ENCODE data around the gene PHF2. TPM values are rescaled to one million over a fixed set of nuclear protein-coding genes. Genes with fewer than 3 reads are reported as not detected.
A peak's percentile ranks its signal among the peaks of the same experiment; 100 is the strongest.

The PHF2 gene
- total and polyA plus RNA-seq, 9 of the 15 experiments (the other 6 are each of a cell fraction or from before 2014, with no cell fraction given), result 0.37 to 14.4 (median 8.1) TPM

DNA sequence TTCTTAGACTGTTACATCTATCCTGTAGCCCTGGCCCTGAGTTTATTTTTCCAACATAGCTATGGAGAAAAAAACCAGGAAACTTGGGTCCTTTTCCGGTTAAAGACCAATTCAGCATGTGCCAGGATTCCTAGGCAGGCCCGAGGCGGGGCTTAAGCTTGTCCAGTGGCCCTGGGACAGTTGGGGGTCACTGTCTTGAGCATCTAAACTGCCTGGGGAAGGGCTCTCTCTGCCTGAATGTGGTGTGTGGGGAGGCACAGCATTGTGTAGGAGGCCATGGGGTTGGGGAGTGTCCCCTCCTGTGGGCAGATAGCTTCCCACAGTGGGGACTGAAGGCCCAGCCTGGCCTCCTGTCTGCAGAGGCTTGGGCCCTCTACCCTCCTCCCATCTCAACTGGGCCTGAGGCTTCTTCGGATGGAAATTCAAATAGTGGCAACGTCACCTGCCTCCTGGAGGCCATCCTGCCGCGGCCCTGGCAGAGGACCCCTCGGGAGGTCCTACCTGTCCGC, 88.8 kb downstream of the PHF2 start (continued):
- TF ChIP-seq, protein P1, sequence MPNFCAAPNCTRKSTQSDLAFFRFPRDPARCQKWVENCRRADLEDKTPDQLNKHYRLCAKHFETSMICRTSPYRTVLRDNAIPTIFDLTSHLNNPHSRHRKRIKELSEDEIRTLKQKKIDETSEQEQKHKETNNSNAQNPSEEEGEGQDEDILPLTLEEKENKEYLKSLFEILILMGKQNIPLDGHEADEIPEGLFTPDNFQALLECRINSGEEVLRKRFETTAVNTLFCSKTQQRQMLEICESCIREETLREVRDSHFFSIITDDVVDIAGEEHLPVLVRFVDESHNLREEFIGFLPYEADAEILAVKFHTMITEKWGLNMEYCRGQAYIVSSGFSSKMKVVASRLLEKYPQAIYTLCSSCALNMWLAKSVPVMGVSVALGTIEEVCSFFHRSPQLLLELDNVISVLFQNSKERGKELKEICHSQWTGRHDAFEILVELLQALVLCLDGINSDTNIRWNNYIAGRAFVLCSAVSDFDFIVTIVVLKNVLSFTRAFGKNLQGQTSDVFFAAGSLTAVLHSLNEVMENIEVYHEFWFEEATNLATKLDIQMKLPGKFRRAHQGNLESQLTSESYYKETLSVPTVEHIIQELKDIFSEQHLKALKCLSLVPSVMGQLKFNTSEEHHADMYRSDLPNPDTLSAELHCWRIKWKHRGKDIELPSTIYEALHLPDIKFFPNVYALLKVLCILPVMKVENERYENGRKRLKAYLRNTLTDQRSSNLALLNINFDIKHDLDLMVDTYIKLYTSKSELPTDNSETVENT (CRISPR knock-in tag; IDR thresholded peaks at IDR 0.05), result no peak
- TF ChIP-seq SRSF3 (IDR thresholded peaks at IDR 0.05; ENCODE audit: insufficient read depth, low read length) (no peak), PHB (CRISPR knock-in tag; IDR thresholded peaks at IDR 0.05) (no peak)

DNA sequence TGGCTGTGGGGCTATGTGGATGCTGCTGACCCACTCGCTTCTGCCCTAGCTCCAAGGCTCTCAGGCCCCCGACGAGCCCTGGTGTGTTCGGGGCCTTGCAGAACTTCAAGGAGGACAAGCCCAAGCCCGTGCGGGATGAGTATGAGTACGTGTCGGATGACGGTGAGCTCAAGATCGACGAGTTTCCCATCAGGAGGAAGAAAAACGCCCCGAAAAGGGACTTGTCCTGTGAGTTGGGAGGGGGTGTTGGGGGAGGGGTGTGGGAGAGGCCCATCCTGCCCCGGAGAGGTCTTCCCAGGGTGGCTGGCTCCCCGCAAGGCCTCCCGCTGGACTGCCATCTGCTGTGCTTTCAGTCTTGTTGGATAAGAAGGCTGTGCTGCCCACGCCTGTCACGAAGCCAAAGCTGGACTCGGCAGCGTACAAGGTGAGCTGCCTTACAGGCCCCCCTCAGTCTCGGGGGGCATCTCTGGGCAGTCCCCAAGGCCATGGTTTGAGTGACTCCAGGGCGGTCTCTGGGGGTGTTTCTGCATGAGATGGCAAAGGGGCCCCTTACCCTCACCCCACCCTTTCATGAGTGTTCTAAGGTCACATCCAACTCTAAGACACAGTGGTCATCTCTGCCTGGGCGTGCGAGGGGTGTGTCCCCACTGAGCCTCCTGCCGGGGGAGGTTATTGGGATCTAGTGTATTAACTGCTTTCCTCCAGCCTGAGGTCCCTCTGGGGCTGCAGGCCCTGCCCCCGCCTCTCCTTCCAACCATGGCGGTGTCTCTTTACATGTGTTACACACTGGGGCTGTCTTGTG, 89.5 kb downstream of the PHF2 start:
- POLR2A ChIA-PET, result interaction anchor here (0.6 kb wide), 3 partner anchors 12 to 202 kb away, joined by 3 read pairs; no protein-coding TSS in a partner anchor
- 86% methylated on average over 25 of the region's 27 CpGs for WGBS (ENCODE audit: insufficient coverage, low coverage, missing lambda C conversion rate)
- Histone ChIP-seq H3K9ac (ENCODE audit: insufficient read depth in 1 of 2, low read depth in 2 of 2, low read length in 2 of 2) (peak overlapping the region in 1 of 2 experiments; percentile 61; a peak in 2 of 4 replicates), H3K4me1 (replicated peaks in 1 of 2; ENCODE audit: control insufficient read depth in 2 of 2, insufficient read depth in 2 of 2, low read length in 2 of 2) (peaks cover 7 to 41% of the 10 kb centered on the region in 2 experiments; a peak in 4 of 5 replicates), H3K36me3 (ENCODE audit: control insufficient read depth, insufficient read depth, low read length) (peaks cover 14% of the 10 kb centered on the region; the same call in 2 of the 3 replicates), H3K79me2 (ENCODE audit: control insufficient read depth, insufficient read depth, low read length) (no peaks in the 10 kb centered on the region), H2AFZ (ENCODE audit: low read depth, low read length) (no peak overlapping the region), H3K4me2 (ENCODE audit: insufficient read depth, low read length) (no peak overlapping the region), H3K9me3 (replicated peaks; ENCODE audit: control insufficient read depth, insufficient read depth, low read depth, low read length) (no peaks in the 10 kb centered on the region), H3K4me3 (no peak overlapping the region), H3K27me3 (ENCODE audit: control insufficient read depth in 2 of 2, insufficient read depth in 2 of 2, low read length in 2 of 2) (no peaks in the 10 kb centered on the region), H3K27ac (ENCODE audit: extremely low read depth, low read depth, low read length) (no peak overlapping the region), H3K9me1 (ENCODE audit: control insufficient read depth, insufficient read depth, low read length) (peaks cover 3% of the 10 kb centered on the region), H4K20me1 (replicated peaks; ENCODE audit: control insufficient read depth, insufficient read depth, low read length) (peaks cover 13% of the 10 kb centered on the region)
- DNase-seq (ENCODE audit: extremely low read depth in 1 of 4, low spot score in 3 of 4), result peak in 2 of 4 experiments; percentile 28 to 29
- ATAC-seq, result no peak
- no TSS peak for BruUV-seq (replicated peaks)
- CTCF ChIA-PET (ENCODE audit: low intra/inter-chr PET ratio), result no interaction called here
- intact Hi-C loops (cut with micrococcal nuclease), result loop anchor here (10.0 kb wide), 1 partner anchor 91 kb away; the partner anchor contains the start of gene PHF2
- in situ Hi-C loops (cut with MboI), result no loop called here
- no peak for FAIRE-seq
- TF ChIP-seq, protein P2, sequence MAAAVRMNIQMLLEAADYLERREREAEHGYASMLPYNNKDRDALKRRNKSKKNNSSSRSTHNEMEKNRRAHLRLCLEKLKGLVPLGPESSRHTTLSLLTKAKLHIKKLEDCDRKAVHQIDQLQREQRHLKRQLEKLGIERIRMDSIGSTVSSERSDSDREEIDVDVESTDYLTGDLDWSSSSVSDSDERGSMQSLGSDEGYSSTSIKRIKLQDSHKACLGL (CRISPR knock-in tag; IDR thresholded peaks at IDR 0.05; ENCODE audit: borderline replicate concordance, poor library complexity, severe bottlenecking), result no peak
- TF ChIP-seq TCF7L2 (IDR thresholded peaks at IDR 0.05; ENCODE audit: low read depth, low read length) (no peak), ATF7 (IDR thresholded peaks at IDR 0.05) (no peak), CBFA2T2 (conservative IDR thresholded peaks at IDR 0.05) (no peak), KAT8 (IDR thresholded peaks at IDR 0.05; ENCODE audit: low read depth) (no peak), TRIM24 (IDR thresholded peaks at IDR 0.05) (no peak), EGR1 (conservative IDR thresholded peaks at IDR 0.05) (no peak), MAFK (IDR thresholded peaks at IDR 0.05; ENCODE audit: low read length) (no peak), ETV5 (CRISPR knock-in tag; IDR thresholded peaks at IDR 0.05; ENCODE audit: low read depth) (no peak), RB1 (IDR thresholded peaks at IDR 0.05; ENCODE audit: low read depth) (no peak), KDM2B (CRISPR knock-in tag; IDR thresholded peaks at IDR 0.05) (no peak), ZNF79 (CRISPR knock-in tag; IDR thresholded peaks at IDR 0.05; ENCODE audit: low read depth) (no peak)
